ENCODE measurements around the gene SYT1.

The SYT1 gene

GRCh38 chr12:79274501-79275064 is 410.0 kb downstream of the SYT1 start:
- Mint-ChIP-seq H3K27ac (no peak overlapping the region), H3K36me3 (ENCODE audit: low read depth) (no peaks in the 10 kb centered on the region), H3K9me3 (peaks cover 13% of the 10 kb centered on the region), H3K27me3 (ENCODE audit: low read depth) (no peaks in the 10 kb centered on the region), H3K4me1 (ENCODE audit: low read depth) (no peaks in the 10 kb centered on the region), H3K4me3 (no peak overlapping the region)
- no peak for DNase-seq (ENCODE audit: low spot score)

- H3K27ac Mint-ChIP-seq = no peak overlapping the region
- no peaks in the 10 kb centered on the region for H3K36me3 Mint-ChIP-seq (ENCODE audit: low read depth)
- no peak overlapping the region for H3K4me3 Mint-ChIP-seq
- DNase-seq (ENCODE audit: low spot score) = no peak
- H3K27me3 Mint-ChIP-seq (ENCODE audit: low read depth) = no peaks in the 10 kb centered on the region
- H3K4me1 Mint-ChIP-seq (ENCODE audit: low read depth) = no peaks in the 10 kb centered on the region
- H3K9me3 Mint-ChIP-seq = peaks cover 13% of the 10 kb centered on the region
Observed at GRCh38 chr12:79275631-79276030, 411.1 kb downstream of the SYT1 start.

- Mint-ChIP-seq H3K4me1 (ENCODE audit: low read depth) (no peaks in the 10 kb centered on the region), H3K9me3 (peaks cover 1% of the 10 kb centered on the region), H3K36me3 (ENCODE audit: low read depth) (no peaks in the 10 kb centered on the region), H3K4me3 (no peak overlapping the region), H3K27ac (no peak overlapping the region), H3K27me3 (ENCODE audit: low read depth) (no peaks in the 10 kb centered on the region)
- no peak for DNase-seq (ENCODE audit: low spot score)
Observed at GRCh38 chr12:79283364-79283763, 418.8 kb downstream of the SYT1 start.

- H3K36me3 Mint-ChIP-seq (ENCODE audit: low read depth) = no peaks in the 10 kb centered on the region
- H3K27ac Mint-ChIP-seq = no peak overlapping the region
- no peaks in the 10 kb centered on the region for H3K4me1 Mint-ChIP-seq (ENCODE audit: low read depth)
- H3K27me3 Mint-ChIP-seq (ENCODE audit: low read depth) = no peaks in the 10 kb centered on the region
- no peaks in the 10 kb centered on the region for H3K9me3 Mint-ChIP-seq
- DNase-seq (ENCODE audit: low spot score) = no peak
- no peak overlapping the region for H3K4me3 Mint-ChIP-seq
Observed at GRCh38 chr12:79288911-79289310, 424.3 kb downstream of the SYT1 start.

- no peak overlapping the region for H3K4me3 Mint-ChIP-seq
- no peaks in the 10 kb centered on the region for H3K36me3 Mint-ChIP-seq (ENCODE audit: low read depth)
- no peak overlapping the region for H3K27ac Mint-ChIP-seq
- no peaks in the 10 kb centered on the region for H3K27me3 Mint-ChIP-seq (ENCODE audit: low read depth)
- no peaks in the 10 kb centered on the region for H3K4me1 Mint-ChIP-seq (ENCODE audit: low read depth)
- H3K9me3 Mint-ChIP-seq = no peaks in the 10 kb centered on the region
- no peak for DNase-seq (ENCODE audit: low spot score)
Observed at GRCh38 chr12:79291711-79292110, 427.1 kb downstream of the SYT1 start.

- no peaks in the 10 kb centered on the region for H3K4me1 Mint-ChIP-seq (ENCODE audit: low read depth)
- DNase-seq (ENCODE audit: low spot score) = no peak
- no peaks in the 10 kb centered on the region for H3K9me3 Mint-ChIP-seq
- no peak overlapping the region for H3K4me3 Mint-ChIP-seq
- no peak overlapping the region for H3K27ac Mint-ChIP-seq
- no peaks in the 10 kb centered on the region for H3K27me3 Mint-ChIP-seq (ENCODE audit: low read depth)
- no peaks in the 10 kb centered on the region for H3K36me3 Mint-ChIP-seq (ENCODE audit: low read depth)
Observed at GRCh38 chr12:79294590-79294989, 430.0 kb downstream of the SYT1 start.

GRCh38 chr12:79295572-79295971 is 431.0 kb downstream of the SYT1 start:
- Mint-ChIP-seq H3K4me3 (no peak overlapping the region), H3K27ac (no peak overlapping the region), H3K4me1 (ENCODE audit: low read depth) (no peaks in the 10 kb centered on the region), H3K9me3 (no peaks in the 10 kb centered on the region), H3K27me3 (ENCODE audit: low read depth) (no peaks in the 10 kb centered on the region), H3K36me3 (ENCODE audit: low read depth) (no peaks in the 10 kb centered on the region)
- DNase-seq (ENCODE audit: low spot score) = no peak

- Mint-ChIP-seq H3K36me3 (ENCODE audit: low read depth) (no peaks in the 10 kb centered on the region), H3K27me3 (ENCODE audit: low read depth) (no peaks in the 10 kb centered on the region), H3K4me3 (no peak overlapping the region), H3K9me3 (no peaks in the 10 kb centered on the region), H3K27ac (no peak overlapping the region), H3K4me1 (ENCODE audit: low read depth) (no peaks in the 10 kb centered on the region)
- no peak for DNase-seq (ENCODE audit: low spot score)
Observed at GRCh38 chr12:79296133-79296532, 431.6 kb downstream of the SYT1 start.

GRCh38 chr12:79296871-79297270 is 432.3 kb downstream of the SYT1 start:
- Mint-ChIP-seq H3K36me3 (ENCODE audit: low read depth) (no peaks in the 10 kb centered on the region), H3K4me1 (ENCODE audit: low read depth) (no peaks in the 10 kb centered on the region), H3K4me3 (no peak overlapping the region), H3K27me3 (ENCODE audit: low read depth) (no peaks in the 10 kb centered on the region), H3K9me3 (no peaks in the 10 kb centered on the region), H3K27ac (no peak overlapping the region)
- DNase-seq (ENCODE audit: low spot score) = no peak

GRCh38 chr12:79298506-79298905 is 433.9 kb downstream of the SYT1 start:
- H3K27me3 Mint-ChIP-seq (ENCODE audit: low read depth) = no peaks in the 10 kb centered on the region

GRCh38 chr12:79299447-79300198 is 435.0 kb downstream of the SYT1 start:
- H3K4me3 Mint-ChIP-seq = no peak overlapping the region
- no peaks in the 10 kb centered on the region for H3K36me3 Mint-ChIP-seq (ENCODE audit: low read depth)
- H3K27ac Mint-ChIP-seq = no peak overlapping the region
- H3K4me1 Mint-ChIP-seq (ENCODE audit: low read depth) = no peaks in the 10 kb centered on the region
- DNase-seq (ENCODE audit: low spot score) = no peak
- H3K27me3 Mint-ChIP-seq (ENCODE audit: low read depth) = no peaks in the 10 kb centered on the region
- H3K9me3 Mint-ChIP-seq = no peaks in the 10 kb centered on the region

More at GRCh38 chr12:79298506-79298905, 433.9 kb downstream of the SYT1 start:
- Mint-ChIP-seq H3K9me3 (no peaks in the 10 kb centered on the region), H3K4me1 (ENCODE audit: low read depth) (no peaks in the 10 kb centered on the region), H3K4me3 (no peak overlapping the region), H3K36me3 (ENCODE audit: low read depth) (no peaks in the 10 kb centered on the region), H3K27ac (no peak overlapping the region)
- DNase-seq (ENCODE audit: low spot score) = no peak

GRCh38 chr12:79300199-79300568 is 435.6 kb downstream of the SYT1 start:
- Mint-ChIP-seq H3K27ac (no peak overlapping the region), H3K4me1 (ENCODE audit: low read depth) (no peaks in the 10 kb centered on the region), H3K27me3 (ENCODE audit: low read depth) (no peaks in the 10 kb centered on the region), H3K9me3 (no peaks in the 10 kb centered on the region), H3K4me3 (no peak overlapping the region), H3K36me3 (ENCODE audit: low read depth) (no peaks in the 10 kb centered on the region)
- no peak for DNase-seq (ENCODE audit: low spot score)

GRCh38 chr12:79301181-79301580 is 436.6 kb downstream of the SYT1 start:
- Mint-ChIP-seq H3K36me3 (ENCODE audit: low read depth) (no peaks in the 10 kb centered on the region), H3K4me1 (ENCODE audit: low read depth) (no peaks in the 10 kb centered on the region), H3K4me3 (no peak overlapping the region), H3K27me3 (ENCODE audit: low read depth) (no peaks in the 10 kb centered on the region), H3K9me3 (no peaks in the 10 kb centered on the region), H3K27ac (no peak overlapping the region)
- no peak for DNase-seq (ENCODE audit: low spot score)

GRCh38 chr12:79302162-79302814 is 437.7 kb downstream of the SYT1 start:
- H3K4me3 Mint-ChIP-seq = no peak overlapping the region
- H3K9me3 Mint-ChIP-seq = no peaks in the 10 kb centered on the region
- no peaks in the 10 kb centered on the region for H3K27me3 Mint-ChIP-seq (ENCODE audit: low read depth)
- no peaks in the 10 kb centered on the region for H3K4me1 Mint-ChIP-seq (ENCODE audit: low read depth)
- H3K36me3 Mint-ChIP-seq (ENCODE audit: low read depth) = no peaks in the 10 kb centered on the region
- no peak overlapping the region for H3K27ac Mint-ChIP-seq
- DNase-seq (ENCODE audit: low spot score) = no peak
